AG04449 (cell line): ENCODE measurements around the gene LRPPRC.

Experiments
- CTCF ChIA-PET: fragments of 350-600 bp; formaldehyde crosslinking; extraction: SDS; loops from one replicate; lab custom pipeline; 2021; ENCODE audit warnings: antibody characterized with exemption; lab: Yijun Ruan, JAX
- POLR2A ChIA-PET: fragments of 400-600, 350-600 bp; formaldehyde crosslinking; extraction: SDS; loops from one replicate; lab custom pipeline; 2020; ENCODE audit warnings: antibody characterized with exemption, inconsistent platforms; lab: Yijun Ruan, JAX
- DNase-seq: peaks from one replicate; pipeline ENCODE4 v3.0.0-alpha.2; 2010; ENCODE audit warnings: low read depth, low spot score
- H3K4me3 ChIP-seq: 2 replicates; pipeline ENCODE4 v1.5.1; 2011; ENCODE audit warnings: low read depth, mild to moderate bottlenecking, control low read depth, low read length
- CTCF ChIP-seq: IDR thresholded peaks from one replicate; pipeline ENCODE4 v1.5.1; 2011; ENCODE audit warnings: mild to moderate bottlenecking, moderate library complexity, low read length, control low read depth, inconsistent platforms; ENCODE audit not compliant: insufficient read depth; ENCODE audit errors: missing control alignments

LRPPRC gene

GRCh38 chr2:43838560-43839267 lies 157.1 kb downstream of the LRPPRC start, which contains the start of the genes ABCG5 and ABCG8:
Gene ABCG5 (minus strand): TSS chr2:43838839. CDS start chr2:43838679, 160 bp downstream.
Gene ABCG8 (plus strand): TSS chr2:43838971. CDS start chr2:43839054, 83 bp downstream.
- H3K4me3 ChIP-seq, result no peak within 1 kb of the TSS
- no peak for TF ChIP-seq CTCF
- ChIA-PET CTCF (no interaction called here), POLR2A (no interaction called here)
- DNase-seq, result no peak

- H3K4me3 ChIP-seq, result no peak overlapping the region
- TF ChIP-seq CTCF, result no peak
- ChIA-PET POLR2A (no interaction called here), CTCF (no interaction called here)
- DNase-seq, result no peak
Observed at GRCh38 chr2:43837831-43838559, 157.8 kb downstream of the LRPPRC start.

GRCh38 chr2:43837033-43837432 lies 158.8 kb downstream of the LRPPRC start:
- CTCF ChIA-PET, result no interaction called here
- H3K4me3 ChIP-seq, result no peak overlapping the region
- no peak for DNase-seq
- POLR2A ChIA-PET, result no interaction called here
- no peak for TF ChIP-seq CTCF
